Adrenal gland (tissue), 12 donors: ENCODE measurements around the gene SCARF2. TPM values are rescaled to one million over a fixed set of nuclear protein-coding genes. Genes with fewer than 3 reads are reported as not detected.

Experiments
- DNase-seq, 7 donors: peaks; one replicate each; pipeline ENCODE4 v3.0.0-alpha.2; 2019 to 2020
- H3K27ac ChIP-seq, 5 donors: fragments of 200-600 bp; sonication (generic) in 4 of 5; 1 replicate in 3 of 5; 2 replicates in 2 of 5; pipeline versions ENCODE4 v1.5.1 to v1.8.0; 2016 to 2020; ENCODE audit warnings: mild to moderate bottlenecking in 1 of 5
- H3K27me3 ChIP-seq: fragments of 200-600 bp; 2 replicates; pipeline ENCODE4 v1.8.0; 2021
- H3K36me3 ChIP-seq, 2 donors: fragments of 200-600 bp; replicated peaks in 1 of 2; 1 replicate in 1 of 2; 2 replicates in 1 of 2; pipeline versions ENCODE4 v1.5.1 to v1.8.0; 2018 to 2022
- H3K4me1 ChIP-seq, 2 donors: fragments of 200-600 bp; replicated peaks in 1 of 2; 1 replicate in 1 of 2; 2 replicates in 1 of 2; pipeline versions ENCODE4 v1.5.1 to v1.8.0; 2018 to 2021
- H3K4me3 ChIP-seq, 4 donors: fragments of 200-600 bp; sonication (generic) in 3 of 4; one replicate each; pipeline ENCODE4 v1.5.1; 2016 to 2018
- H3K9me3 ChIP-seq, 3 donors: fragments of 200-600 bp; sonication (generic) in 1 of 3; replicated peaks in 1 of 3; 1 replicate in 2 of 3; 2 replicates in 1 of 3; pipeline versions ENCODE4 v1.5.1 to v1.8.0; 2016 to 2021
- CTCF ChIP-seq, 6 experiments: fragments of 450-650 bp in 4 of 6; fragments of 200-600 bp in 2 of 6; sonication (generic) in 1 of 6; IDR thresholded peaks; 1 replicate in 5 of 6; 2 replicates in 1 of 6; pipeline versions ENCODE4 v1.5.1 to v1.8.0; 2016 to 2021; ENCODE audit warnings: antibody characterized with exemption in 6 of 6, mild to moderate bottlenecking in 2 of 6, moderate library complexity in 1 of 6
- POLR2A ChIP-seq, 2 donors: fragments of 450-650 bp; IDR thresholded peaks; one replicate each; pipeline ENCODE4 v1.6.1; 2017; ENCODE audit warnings: antibody characterized with exemption in 2 of 2, mild to moderate bottlenecking in 2 of 2, moderate library complexity in 1 of 2
- WGBS, 4 donors: extraction: QIAGEN DNeasy Blood & Tissue Kit in 2 of 4; methylation state at CpG; one replicate each; pipeline versions ENCODE4 v1.1.5 to v1.1.7; 2013 to 2017; 5-methylcytosine and 5-hydroxymethylcytosine counted together
- intact Hi-C, 2 donors: fragments of 100-400 bp; cut with DNase I; formaldehyde crosslinking; loops; one replicate each; pipeline versions ENCODE4 v1.14.1 to v1.15.0; 2022 to 2023
- polyA plus RNA-seq, 3 donors: library from polyadenylated mRNA; stranded (reverse); fragments of 200-250 nt in 2 of 3; fragments of 350-450 nt in 1 of 3; fragmentation: Illumina TruSeq in 1 of 3; extraction: RNeasy Lipid Tissue Mini Kit (QIAGEN cat#74804) in 1 of 3; gene quantifications; one replicate each; pipeline ENCODE4 v1.2.3, GENCODE V29; 2013 to 2014
- total RNA-seq, 9 donors: library from RNA; depleted of rRNA in 4 of 9; stranded (reverse); fragments of >200 nt in 4 of 9; fragments of 120-200 nt in 1 of 9; fragmentation: NEBNext Ultra II Directional in 1 of 9; extraction: Animal tissue kit (Norgen Biotek cat#: 25700) in 1 of 9; gene quantifications; one replicate each; pipeline versions ENCODE4 v1.1.0 to v1.2.4, GENCODE V29; 2013 to 2023
- donor health status: healthy with polysubstance abuse.
- donor health status: Bipolar disorder and iron deficiency.
- donor health status: DM: yes; HTN: yes; CAD: no.
- donor health status: DM: no; HTN: no; CAD: no.
- donor health status: DM: no; HTN: no; CAD: no.
- donor health status: DM: yes; HTN: yes; CAD: no.

SCARF2 gene
- total and polyA plus RNA-seq, 12 donors = 0.92 to 45.3 (median 7.4) TPM

DNA sequence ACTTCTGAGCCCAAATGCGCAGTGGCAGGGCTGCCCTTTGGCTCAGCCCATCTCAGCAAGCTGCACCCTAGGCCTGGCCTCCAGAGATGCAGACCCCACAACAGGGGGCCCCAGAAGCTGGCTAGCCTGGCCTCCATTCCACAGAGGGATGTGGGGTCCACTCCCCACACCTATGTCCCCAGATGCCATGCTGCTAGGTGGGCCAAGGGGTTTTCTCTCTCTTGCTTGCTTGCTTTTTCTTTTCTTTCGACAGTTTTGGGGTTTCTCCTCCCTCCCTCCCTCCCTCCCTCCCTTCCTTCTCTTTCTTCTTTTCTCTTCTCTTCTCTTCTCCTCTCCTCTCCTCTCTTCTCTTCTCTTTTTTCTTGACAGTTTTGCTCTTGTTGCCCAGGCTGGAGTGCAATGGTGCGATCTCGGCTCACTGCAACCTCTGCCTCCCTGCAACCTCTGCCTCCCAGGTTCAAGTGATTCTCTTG lies 9.6 kb downstream of the SCARF2 start:
- H3K27ac ChIP-seq = no peak overlapping the region
- 95 to 100% (median 97%) methylated on average over 4 of the region's 4 CpGs for WGBS, 4 donors
- H3K4me1 ChIP-seq = peaks cover 12 to 38% of the 10 kb centered on the region in 2 donors
- DNase-seq = no peak
- H3K9me3 ChIP-seq = no peaks in the 10 kb centered on the region
- TF ChIP-seq POLR2A (IDR thresholded peaks at IDR 0.05) = no peak
- no peak for TF ChIP-seq CTCF (IDR thresholded peaks at IDR 0.05)
- peaks cover 34% of the 10 kb centered on the region for H3K27me3 ChIP-seq
- intact Hi-C loops = loop anchor here in 1 of 2 donors (10.0 kb wide), 1 partner anchor 137 kb away; no protein-coding TSS in a partner anchor
- H3K36me3 ChIP-seq = no peaks in the 10 kb centered on the region
- no peak overlapping the region for H3K4me3 ChIP-seq

DNA sequence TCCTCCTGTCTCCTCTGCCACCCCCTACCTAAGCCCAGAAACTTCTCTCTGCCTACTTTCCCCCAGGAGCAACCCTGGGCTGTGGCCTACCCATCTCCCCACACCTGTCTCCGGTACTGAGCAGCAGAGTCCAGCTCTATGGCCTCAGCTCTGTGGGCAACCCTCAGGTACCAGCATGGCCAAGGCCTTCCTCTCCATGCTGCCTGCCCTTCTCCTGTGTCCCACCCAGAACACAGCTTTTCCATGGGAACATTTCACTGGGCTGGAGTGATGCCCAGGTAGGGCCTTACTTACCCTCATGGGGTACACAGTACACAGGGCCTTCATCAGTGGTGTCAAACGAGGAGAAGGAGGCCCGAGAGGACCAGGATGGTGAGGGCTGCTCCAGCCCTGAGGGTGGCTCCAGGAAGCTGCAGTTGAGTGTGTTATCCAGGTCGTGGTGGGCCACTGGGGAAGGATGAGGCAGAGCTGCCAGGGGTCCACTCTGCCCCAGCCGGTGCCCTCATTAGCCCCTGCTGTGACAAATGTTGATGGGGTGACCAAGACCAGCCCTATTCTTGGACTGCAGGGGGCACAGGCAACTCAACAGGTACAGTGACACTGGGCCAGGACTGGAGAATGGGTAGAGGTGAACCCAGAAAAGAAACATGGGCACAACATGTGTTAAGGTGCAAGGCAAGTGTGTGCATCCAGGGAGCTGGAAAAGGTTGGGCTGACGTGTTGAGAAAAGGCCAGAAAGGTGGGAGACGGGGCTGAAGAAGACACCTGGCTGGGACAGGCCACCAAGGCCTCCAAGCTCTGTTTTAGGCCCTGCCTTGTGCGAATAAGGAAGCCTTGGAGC lies 10.3 kb downstream of the SCARF2 start:
- Histone ChIP-seq H3K27me3 (peaks cover 30% of the 10 kb centered on the region), H3K36me3 (no peaks in the 10 kb centered on the region), H3K4me3 (no peak overlapping the region), H3K4me1 (peaks cover 12 to 38% of the 10 kb centered on the region in 2 donors), H3K27ac (no peak overlapping the region), H3K9me3 (no peaks in the 10 kb centered on the region)
- DNase-seq = no peak
- WGBS, 4 donors = 82 to 97% (median 92%) methylated on average over 7 to 8 of the region's 8 CpGs
- TF ChIP-seq POLR2A (IDR thresholded peaks at IDR 0.05) (no peak), CTCF (IDR thresholded peaks at IDR 0.05) (no peak)
- intact Hi-C loops = loop anchor here in 1 of 2 donors (10.0 kb wide), 1 partner anchor 137 kb away; no protein-coding TSS in a partner anchor

GRCh38 chr22:20426259-20426615 lies 11.4 kb downstream of the SCARF2 start:
- Histone ChIP-seq H3K27me3 (peaks cover 19% of the 10 kb centered on the region), H3K4me3 (no peak overlapping the region), H3K9me3 (no peaks in the 10 kb centered on the region), H3K4me1 (peaks cover 9 to 34% of the 10 kb centered on the region in 2 donors), H3K36me3 (no peaks in the 10 kb centered on the region), H3K27ac (no peak overlapping the region)
- 60 to 72% (median 62%) methylated on average over 6 to 12 of the region's 12 CpGs for WGBS, 4 donors
- intact Hi-C loops = loop anchor here in 1 of 2 donors (10.0 kb wide), 1 partner anchor 139 kb away; no protein-coding TSS in a partner anchor
- no peak for DNase-seq
- TF ChIP-seq POLR2A (IDR thresholded peaks at IDR 0.05) = no peak
- no peak for TF ChIP-seq CTCF (IDR thresholded peaks at IDR 0.05)

DNA sequence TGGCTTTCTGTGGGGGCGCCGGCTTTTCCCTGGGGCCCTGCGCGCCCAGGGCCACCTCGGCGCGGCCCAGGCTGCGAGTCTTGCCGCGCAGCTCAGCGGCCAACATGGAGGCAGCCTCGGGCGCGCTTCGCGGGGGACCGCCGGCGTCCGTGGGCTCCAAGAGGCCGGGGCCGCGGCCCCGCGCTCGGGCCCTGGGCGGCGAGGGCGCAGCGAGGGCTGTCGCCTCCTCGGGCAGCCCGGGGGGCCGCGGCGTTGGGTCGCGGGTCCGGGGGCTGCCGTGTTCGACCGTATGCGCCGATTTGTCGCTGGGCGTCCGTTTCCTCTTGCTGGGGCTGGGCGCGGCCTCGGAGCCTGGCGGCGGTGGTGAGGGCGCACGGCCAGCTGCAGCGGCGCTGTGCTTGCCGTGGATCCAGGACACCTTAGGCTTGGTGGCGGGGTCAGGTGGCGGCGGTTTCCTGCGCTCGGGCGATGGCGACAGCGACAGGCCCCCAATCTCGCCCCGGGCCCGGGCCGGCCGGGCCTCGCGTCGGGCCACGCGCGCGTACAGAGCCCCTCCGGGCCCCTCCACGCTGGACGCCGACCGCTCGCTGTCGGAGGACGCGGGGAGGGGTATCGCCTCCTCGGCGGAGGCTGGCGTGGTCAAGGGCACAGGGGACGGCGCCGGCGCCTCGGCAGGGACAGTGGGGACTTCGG lies 11.9 kb downstream of the SCARF2 start:
- Histone ChIP-seq H3K4me3 (peak overlapping the region in 1 of 4 donors; percentile 32), H3K36me3 (no peaks in the 10 kb centered on the region), H3K27ac (no peak overlapping the region)

More for the DNA sequence above, 11.9 kb downstream of the SCARF2 start:
- H3K4me1 ChIP-seq = peaks cover 4 to 29% of the 10 kb centered on the region in 2 donors
- TF ChIP-seq POLR2A (IDR thresholded peaks at IDR 0.05) (no peak), CTCF (IDR thresholded peaks at IDR 0.05) (no peak)
- no peak for DNase-seq
- intact Hi-C loops = loop anchor here in 1 of 2 donors (10.0 kb wide), 1 partner anchor 139 kb away; no protein-coding TSS in a partner anchor
- peaks cover 18% of the 10 kb centered on the region for H3K27me3 ChIP-seq
- no peaks in the 10 kb centered on the region for H3K9me3 ChIP-seq
- WGBS, 4 donors = 18 to 84% (median 22%) methylated on average over 5 to 96 of the region's 96 CpGs
